GM21717 (cell line): ENCODE measurements around the gene NUDT5.
"Not testable (repeated sequence)": the region's sequence is repeated elsewhere in the genome, so short reads cannot be mapped to it uniquely, and the experiment has no call there.

Experiments used
- ATAC-seq: cut with Tn5 transposase; IDR thresholded peaks from one replicate; pipeline ENCODE4 v1.9.1; 2021; ENCODE audit warnings: mild to moderate bottlenecking, moderate library complexity; ENCODE audit not compliant: unreplicated experiment

Gene NUDT5

DNA sequence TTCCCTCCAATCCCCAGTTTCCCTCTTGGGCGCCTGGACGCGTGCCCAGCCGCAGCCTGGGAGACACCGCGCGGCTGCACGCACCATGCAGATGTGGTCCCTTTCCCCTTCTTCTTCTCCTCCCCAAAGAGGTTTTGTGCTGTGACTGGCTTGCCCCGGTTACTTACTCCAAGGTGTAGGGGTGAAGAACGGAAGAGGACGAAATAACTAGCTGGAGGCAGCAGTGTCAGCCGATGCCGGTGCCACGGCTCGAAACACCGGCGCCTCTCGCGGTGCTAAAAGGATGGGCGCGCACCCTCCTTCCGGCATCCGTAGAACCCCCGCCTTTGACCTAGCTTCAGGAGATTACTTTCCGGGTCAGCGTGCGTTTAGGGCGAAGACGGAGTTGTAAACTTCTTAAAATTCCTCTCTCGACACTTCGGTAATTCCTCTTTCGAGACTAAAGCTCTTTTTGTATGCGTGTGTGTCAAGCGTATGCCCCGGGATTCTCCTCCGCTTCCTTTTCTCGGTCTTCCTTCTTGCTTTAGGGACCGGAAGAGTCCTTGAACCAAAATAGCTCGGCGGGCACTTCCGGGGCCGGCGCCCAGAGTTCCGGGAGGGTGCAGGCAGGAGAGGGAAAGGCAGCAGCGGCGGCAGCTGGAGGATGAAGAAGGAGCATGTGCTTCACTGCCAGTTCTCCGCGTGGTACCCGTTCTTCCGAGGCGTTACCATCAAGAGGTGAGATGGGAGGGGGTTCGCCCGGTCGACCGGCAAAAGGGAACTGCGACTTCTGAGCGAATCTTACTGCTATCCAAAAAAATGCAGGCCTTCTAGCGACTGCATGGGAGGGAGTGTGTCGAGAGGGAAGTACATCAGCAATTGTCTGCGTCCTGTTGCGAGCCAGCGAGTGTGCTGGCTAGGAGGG lies at the start of gene NUDT5, which contains the start of gene CDC123:
Gene NUDT5 (minus strand): TSS at position 289 of the 904 bp plus-strand sequence. CDS start 9,600 bp downstream, outside the sequence.
Gene CDC123 (plus strand): TSS at position 586 of the 904 bp plus-strand sequence. CDS start 58 bp downstream, at position 644.
- ATAC-seq, result peak; percentile 82

DNA sequence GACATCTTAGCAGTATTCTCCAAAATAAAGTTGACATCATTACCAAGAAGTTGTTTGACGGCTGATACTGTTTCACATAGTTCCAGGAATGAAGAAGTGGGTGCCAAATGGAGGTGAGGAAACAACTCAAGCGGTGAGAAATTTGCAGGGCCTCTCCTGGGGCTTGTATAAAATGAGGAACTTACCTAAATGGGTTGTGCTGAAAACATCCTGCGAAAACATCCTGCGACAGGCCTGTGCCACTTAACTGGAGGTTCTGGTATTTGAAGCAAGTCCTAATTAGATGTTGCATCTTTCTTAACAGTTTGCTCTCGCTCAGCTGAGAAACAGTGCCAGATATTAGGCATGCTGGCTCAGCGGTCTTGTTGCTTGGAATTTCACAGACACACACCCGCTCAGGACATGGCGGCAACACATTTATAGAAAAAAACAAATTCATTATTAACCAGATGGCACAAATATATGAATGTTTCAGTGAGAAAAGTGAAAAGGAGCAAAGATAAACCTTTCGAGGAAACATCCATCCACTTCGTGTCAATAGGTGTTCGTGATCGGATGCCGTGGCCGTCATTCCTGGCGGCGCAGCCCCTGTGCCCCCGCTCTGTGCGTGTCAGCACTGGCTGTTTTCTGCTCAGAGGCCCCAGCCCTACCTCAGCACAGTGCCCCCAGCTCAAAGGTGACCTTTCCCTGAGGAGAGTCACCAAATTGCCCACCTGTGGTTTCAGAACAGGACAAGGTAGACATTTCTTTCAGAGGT lies 48.4 kb upstream of the NUDT5 start:
- ATAC-seq, result no peak

DNA sequence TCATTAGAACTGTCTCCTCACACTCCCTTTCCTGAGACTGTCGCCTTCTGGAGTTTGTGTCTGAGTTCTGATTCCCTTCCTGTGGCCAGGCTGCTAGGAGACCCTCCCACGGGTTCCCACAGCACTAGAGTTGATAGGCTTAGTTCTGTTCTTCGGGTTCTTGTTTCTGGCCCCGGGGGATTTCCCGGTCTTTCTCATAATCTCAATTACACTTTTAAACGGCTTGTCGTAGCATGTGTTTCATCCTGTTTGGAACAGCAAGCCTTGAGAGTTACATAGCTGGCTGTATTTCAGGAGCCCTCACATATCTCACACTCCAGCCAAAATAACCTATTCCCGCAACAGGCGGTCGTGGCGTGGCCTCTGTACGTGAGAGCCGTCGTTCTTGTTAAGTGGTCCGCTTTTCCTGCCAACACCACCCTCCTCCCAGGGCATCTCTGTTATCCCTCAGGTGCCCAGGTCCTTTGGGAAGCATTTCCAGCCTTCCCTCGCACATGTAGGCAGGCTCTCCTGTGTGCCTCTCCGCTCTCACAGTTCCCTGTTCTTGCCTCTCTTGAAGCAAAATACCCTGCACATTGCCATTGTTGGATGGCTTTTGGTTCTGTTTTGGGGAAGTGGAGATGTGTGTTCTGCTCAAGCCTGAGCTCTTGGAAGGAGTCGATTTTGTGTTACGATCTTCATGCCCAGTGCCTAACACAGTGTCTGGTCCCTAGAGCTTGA lies 46.3 kb upstream of the NUDT5 start:
- ATAC-seq, result peak; percentile 55

DNA sequence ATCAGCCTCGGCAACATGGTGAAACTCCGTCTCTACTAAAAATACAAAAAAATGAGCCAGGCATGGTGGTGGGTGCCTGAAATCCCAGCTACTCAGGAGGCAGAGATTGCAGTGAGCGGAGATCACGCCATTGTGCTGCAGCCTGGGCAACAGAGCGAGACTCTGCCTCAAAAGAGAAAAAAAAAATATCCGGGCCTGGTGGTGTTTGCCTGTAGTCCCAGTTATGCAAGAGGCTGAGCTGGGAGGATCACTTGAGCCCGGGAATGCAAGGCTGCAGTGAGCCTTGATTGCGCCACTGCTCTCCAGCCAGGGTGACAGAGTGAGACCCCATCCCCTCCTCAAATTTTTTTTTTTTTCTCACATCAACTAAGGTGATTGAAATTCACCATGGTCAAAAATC lies 43.1 kb upstream of the NUDT5 start:
- no peak for ATAC-seq

DNA sequence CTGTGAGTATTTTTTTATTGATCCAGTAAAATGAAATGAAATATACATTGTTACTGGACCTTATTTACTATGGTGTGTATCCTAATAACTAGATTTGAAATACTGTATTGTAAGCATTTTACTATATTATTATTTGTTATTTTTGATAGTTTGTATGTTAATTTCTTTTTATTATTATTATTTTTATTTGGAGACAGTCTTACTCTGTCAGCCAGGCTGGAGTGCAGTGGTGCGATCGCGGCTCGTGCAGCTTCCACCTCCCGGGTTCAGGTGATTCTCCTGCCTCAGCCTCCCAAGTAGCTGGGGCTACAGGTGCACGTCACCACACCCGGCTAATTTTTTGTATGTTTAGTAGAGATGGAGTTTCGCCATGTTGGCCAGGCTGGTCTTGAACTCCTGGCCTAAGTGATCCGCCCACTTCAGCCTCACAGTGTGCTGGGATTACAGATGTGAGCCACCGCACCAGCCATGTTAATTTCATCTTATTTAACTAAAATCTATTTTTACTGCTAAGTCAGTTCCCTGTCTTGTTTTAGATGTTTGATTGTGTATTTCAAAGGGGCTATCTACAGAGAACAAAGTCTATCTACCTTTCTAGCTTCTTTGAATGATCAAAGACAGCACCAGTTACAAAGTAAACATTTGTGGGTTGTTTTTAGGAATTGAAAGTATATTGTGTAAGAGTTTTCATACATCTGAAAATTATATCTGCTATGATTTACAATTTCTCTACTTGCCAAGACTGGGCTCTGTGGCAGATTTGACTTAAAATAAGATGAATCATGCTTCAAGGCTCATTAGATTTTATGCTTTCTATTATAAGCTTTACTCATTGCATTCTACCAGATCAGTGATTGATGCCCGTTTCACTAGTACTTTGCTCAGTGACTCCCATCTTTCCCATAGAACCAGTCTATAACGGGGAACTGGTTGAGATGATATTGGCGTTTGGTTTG lies 41.9 kb upstream of the NUDT5 start:
- ATAC-seq, result no peak

DNA sequence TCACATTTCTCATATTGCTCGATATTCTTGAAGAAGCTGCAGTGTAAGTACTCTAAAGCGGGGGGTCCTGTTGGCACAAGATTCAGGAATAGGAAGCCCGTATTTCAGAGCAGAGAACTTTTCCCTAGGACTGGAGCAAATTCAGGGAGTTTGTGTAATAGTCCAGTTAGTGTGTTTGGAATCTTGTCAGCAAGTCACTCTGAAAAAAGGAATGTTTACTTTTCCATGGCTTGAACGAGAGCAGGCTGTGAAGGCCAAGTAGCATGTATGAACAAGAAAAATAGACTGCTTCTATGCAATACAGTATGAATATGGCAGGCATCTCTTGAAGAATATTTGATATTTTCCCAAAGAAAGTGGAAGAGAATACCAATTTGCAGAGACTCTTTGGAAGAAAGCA lies 40.1 kb upstream of the NUDT5 start:
- ATAC-seq, result no peak

DNA sequence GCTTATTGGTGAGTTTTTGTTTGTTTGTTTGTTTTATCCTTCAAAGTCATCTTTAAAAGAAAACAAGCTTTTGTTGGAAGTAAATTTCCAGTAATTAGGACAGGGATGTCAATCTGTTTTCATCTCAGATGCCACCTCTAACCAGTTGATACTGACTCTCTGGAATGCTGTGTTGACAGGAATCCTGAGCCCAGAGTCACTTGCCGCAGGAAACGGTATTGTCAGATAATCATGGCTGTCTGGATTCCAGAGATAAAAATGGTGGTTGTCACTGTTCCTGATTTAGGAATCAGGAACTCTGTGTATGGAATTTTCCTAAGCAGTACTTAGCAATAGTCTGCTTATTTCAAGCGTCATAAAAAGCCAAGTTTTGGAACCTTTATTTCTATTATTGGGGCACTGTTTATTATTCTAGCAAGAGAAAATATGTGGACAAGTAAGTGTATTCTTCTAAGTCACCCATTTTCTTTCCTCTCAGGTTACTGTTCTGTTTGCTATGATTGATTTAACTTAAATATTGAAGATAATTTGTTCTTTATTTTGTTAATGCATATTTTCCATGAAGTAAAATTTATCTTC lies 39.5 kb upstream of the NUDT5 start:
- no peak for ATAC-seq

DNA sequence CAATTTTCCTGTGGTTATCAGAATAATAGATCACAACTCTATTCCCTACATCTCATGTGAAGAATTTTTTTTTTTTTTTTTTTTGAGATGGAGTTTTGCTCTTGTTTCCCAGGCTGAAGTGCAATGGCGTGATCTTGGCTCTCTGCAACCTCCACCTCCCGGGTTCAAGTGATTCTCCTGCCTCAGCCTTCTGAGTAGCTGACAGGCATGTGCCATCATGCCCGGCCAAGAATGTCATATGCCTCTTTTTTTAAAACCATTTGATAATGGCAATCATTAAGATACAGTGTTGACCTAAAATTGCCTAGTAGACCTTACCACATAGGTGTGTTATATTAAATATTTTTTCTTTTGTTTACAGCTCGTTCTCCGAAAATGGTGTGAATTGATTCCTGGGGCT lies 39.0 kb upstream of the NUDT5 start:
- not testable (repeated sequence) for ATAC-seq

DNA sequence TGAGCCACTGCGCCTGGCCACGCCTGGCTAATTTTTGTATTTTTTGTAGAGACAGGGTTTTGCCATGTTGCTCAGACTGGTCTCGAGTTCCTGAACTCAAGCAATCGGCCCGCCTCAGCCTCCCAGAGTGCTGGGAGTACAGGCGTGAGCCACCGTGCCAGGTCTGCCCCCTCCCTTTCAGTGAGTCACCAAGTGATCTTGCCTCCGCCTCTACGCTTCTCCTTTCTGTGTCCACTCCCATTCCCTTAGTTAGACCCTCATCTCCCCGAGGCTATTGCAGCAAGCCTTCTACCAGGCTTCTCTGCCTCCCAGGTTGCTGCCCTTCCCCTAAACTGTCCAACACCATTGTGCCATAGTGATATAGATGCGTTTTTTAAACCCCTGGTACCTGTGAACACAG lies 33.2 kb upstream of the NUDT5 start:
- no peak for ATAC-seq

DNA sequence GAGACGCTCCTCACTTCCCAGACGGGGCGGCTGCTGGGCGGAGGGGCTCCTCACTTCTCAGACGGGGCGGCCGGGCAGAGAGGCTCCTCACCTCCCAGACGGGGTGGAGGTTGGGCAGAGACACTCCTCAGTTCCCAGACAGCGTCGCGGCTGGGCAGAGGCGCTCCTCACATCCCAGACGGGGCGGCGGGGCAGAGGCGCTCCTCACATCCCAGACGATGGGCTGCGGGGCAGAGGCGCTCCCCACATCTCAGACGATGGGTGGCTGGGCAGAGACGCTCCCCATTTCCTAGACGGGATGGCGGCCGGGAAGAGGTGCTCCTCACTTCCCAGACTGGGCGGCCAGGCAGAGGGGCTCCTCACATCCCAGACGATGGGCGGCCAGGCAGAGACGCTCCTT lies 30.7 kb upstream of the NUDT5 start:
- not testable (repeated sequence) for ATAC-seq

DNA sequence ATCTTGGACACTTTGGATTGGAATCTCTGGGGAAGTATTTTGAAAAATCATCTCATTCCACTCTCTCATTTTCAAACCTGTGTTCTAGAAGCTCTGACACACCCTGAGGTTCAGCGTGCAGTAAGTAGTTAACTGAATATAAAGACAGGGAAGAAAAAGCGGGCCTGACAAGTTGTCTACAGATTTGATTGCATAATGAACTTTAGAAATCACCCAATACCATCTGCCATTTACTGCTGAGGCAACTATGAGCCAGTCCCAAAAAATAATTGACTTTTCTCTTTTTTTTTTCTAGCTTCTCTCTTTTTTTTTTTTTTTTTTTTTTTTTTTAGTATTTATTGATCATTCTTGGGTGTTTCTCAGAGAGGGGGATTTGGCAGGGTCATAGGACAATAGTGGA lies 29.8 kb upstream of the NUDT5 start:
- no peak for ATAC-seq

DNA sequence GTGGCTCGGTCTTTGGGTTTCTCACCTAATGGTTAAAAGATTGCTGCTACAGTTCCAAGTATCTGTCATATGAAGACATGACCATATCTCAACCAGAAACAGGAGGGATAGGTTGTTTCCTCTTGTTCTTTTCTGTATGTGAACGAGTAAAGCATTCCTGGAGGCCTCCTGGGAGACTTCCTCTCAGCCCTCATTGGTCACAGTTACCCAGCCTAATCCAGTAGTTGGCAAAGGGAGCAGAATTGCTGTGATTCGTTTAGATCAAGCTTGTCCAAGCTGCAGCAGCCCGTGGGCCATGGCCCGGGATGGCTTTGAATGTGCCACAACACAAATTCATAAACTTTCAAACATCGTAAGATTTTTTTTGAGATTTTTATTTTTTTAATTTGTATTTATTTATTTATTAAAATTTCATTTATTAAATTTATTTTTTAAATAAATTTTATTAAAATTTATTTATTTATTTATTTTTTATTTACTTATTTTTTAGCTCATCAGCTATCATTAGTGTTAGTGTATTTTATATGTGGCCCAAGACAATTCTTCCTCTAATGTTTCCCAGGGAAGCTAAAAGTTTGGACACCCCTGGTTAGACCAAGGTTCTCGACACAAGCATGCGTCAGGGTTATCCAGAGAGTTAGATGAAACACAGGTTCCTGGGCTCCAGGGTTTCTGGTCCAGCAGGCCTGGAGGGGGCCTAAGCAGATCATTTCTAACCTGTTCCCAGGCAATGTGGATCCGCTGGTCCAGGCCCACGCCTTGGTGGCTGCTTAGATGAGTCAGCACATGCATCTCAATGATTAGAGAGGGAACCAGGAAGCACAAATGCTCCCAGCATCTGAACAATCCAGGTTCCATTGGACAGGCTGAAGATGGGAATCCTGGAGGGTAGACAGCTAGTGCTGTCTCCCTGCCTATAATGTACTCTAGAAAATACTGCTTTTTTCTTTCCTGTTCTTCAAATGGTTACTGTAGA lies 25.9 kb upstream of the NUDT5 start:
- ATAC-seq, result no peak

DNA sequence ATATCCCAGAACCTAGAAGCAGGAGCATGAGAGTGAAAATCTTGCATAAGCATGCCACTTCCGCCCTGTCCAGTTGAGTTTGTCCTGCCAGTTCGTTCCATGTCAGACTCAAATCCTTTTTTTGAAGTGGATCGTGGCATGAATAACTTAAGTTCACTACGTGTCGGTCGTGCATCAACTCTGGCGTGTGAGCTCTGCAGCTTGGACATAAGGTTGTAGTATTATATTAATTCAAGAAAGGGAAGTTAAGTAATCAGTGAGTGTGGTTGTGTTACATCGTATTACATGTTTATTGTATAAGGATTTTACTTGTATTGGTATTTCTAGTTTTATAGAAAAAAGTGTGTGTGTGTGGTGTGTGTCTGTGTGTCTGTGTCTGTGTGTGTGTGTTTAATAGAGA lies 23.3 kb upstream of the NUDT5 start:
- no peak for ATAC-seq

DNA sequence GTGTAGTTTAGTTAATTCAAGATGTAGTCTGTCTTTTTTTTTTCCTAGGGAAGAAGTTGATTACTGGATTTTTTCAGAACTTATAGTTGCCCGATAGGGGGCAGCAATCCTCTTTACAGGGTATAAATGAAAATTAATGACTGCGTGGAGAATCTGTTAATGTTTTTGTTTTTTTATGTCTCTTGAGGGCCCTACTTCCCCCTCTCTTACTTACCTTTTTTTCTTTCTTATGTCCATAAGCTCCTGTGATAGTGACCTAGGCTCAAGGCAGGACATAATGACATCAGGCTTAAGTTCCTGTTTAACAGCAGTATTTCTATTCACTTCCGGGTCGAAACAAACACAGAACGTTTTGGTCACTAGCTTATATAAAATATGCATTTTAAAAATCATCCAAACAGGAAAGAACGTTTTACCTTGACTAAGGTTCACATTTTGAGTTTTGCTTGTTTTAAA lies 19.1 kb upstream of the NUDT5 start:
- ATAC-seq, result no peak

DNA sequence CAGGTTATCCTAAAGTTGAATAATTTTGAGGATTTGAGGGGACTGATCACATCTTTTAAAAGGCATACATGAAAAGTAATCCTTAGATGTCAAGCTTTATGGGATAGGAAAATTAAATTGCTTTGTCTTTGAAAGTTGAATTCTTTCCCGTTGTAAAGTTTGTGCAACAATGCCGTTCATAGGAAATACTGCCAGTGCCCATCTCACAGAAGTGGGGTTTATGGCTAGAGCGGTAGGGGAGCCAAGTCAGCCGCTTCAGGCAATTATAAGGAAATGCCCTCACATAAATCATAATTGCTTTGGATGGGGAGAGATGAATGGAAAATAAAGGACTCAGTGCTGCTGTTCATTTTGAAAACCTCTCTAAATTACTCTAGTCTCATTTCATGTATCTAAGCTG lies 18.4 kb upstream of the NUDT5 start:
- ATAC-seq, result no peak

DNA sequence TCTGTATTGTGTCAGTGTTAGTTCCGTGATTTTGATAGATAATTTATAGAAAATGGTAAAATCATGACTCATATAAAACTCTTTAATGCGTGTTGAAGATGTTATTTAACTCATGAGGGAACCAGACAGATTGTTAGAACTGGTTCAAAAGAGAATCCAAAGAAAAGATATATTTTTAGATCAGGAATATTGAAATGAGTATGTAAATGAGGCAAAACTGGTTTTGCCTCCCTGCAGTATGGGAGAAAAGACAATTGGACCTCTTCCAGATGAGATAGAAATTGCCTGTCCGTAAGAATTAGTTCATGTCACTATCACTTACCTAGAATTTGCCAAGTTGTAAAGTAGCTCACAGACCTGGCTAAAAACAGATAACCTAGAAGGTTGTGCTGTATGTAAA lies 17.9 kb upstream of the NUDT5 start:
- no peak for ATAC-seq

DNA sequence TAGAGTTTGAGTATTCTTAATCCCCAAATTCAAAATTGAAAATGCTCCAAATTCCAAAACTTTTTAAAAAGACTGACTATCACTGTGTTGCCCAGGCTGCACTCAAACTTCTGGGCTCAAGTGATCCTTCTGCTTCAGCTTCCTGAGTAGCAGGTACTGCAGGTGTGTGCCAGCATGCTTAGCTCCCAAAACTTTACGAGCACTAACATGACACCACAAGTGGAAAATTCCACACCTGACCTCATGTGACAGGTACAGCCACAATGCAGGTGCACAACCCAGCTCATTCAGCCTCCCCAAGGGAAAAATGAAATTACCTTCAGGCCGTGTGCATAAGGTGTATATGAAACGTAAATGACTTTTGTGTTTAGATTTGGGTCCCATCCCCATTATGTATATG lies 16.8 kb upstream of the NUDT5 start:
- ATAC-seq, result no peak

DNA sequence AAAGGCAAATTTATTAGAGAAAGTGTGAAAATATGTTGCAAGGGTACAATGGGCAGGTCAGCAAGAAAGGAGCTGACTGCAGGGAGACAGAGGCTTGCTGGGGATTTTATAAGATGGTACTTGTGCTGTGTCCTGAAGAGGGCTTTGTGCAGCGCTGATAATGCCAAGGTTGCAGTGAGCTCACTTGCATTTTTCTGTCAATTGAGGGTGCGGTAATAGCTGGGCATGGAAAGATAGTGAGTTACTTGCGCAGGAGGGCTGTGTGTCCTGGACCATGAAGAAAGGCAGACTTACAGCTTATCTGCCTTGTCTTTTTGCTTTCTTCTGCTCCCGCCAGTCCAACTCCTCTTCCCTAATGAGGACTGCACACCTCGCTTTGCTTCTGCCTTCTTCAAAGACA lies 12.8 kb upstream of the NUDT5 start:
- no peak for ATAC-seq

DNA sequence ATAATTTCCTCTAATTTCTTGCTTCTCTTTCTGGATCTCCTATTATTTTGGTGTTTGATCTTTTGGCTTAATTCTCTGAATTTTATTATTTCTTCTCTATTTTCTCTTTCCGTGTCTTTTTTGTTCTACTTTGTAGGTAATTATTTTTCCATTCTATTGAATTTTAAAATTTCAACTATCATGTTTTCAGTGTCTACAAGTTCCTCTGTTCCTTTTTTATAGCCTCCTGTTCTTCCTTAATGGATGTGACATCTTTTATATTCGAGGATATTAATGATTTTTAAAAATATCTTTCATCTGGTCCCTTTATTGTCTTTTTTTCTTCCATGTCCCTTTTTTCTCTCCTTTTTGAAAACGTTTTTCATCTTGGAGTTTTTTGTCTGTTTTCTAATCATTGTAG lies 11.4 kb upstream of the NUDT5 start:
- ATAC-seq, result no peak
